GM19372 (cell line): ENCODE results near the gene KCNIP4.

ENCODE experiments used
- ATAC-seq: cut with Tn5 transposase; IDR thresholded peaks from one replicate; pipeline ENCODE4 v1.9.1; 2021; ENCODE audit warnings: mild to moderate bottlenecking, low read depth, moderate library complexity; ENCODE audit not compliant: unreplicated experiment

KCNIP4 gene

GRCh38 chr4:21517126-21517859 lies 431.3 kb downstream of the KCNIP4 start:
- no peak for ATAC-seq

GRCh38 chr4:21514022-21514694 lies 434.4 kb downstream of the KCNIP4 start:
- no peak for ATAC-seq

- no peak for ATAC-seq
Measured at GRCh38 chr4:21512353-21512752, 436.2 kb downstream of the KCNIP4 start.

- ATAC-seq: no peak
Measured at GRCh38 chr4:21507439-21507838, 441.1 kb downstream of the KCNIP4 start.

GRCh38 chr4:21490682-21491081 lies 457.9 kb downstream of the KCNIP4 start:
- no peak for ATAC-seq

GRCh38 chr4:21476757-21477156 lies 471.8 kb downstream of the KCNIP4 start:
- no peak for ATAC-seq

GRCh38 chr4:21474195-21474594 lies 474.4 kb downstream of the KCNIP4 start:
- no peak for ATAC-seq

- ATAC-seq: no peak
Measured at GRCh38 chr4:21470535-21470934, 478.0 kb downstream of the KCNIP4 start.

GRCh38 chr4:21469438-21470300 lies 478.9 kb downstream of the KCNIP4 start:
- no peak for ATAC-seq

GRCh38 chr4:21467551-21467950 lies 481.0 kb downstream of the KCNIP4 start:
- no peak for ATAC-seq

- no peak for ATAC-seq
Measured at GRCh38 chr4:21457086-21457840, 491.3 kb downstream of the KCNIP4 start.

GRCh38 chr4:21454831-21455230 lies 493.7 kb downstream of the KCNIP4 start:
- ATAC-seq: no peak

GRCh38 chr4:21454201-21454600 lies 494.4 kb downstream of the KCNIP4 start:
- ATAC-seq: no peak

GRCh38 chr4:21452931-21453330 lies 495.6 kb downstream of the KCNIP4 start:
- no peak for ATAC-seq

GRCh38 chr4:21451032-21451431 lies 497.5 kb downstream of the KCNIP4 start:
- no peak for ATAC-seq

GRCh38 chr4:21450331-21450730 lies 498.2 kb downstream of the KCNIP4 start:
- no peak for ATAC-seq

- ATAC-seq: no peak
Measured at GRCh38 chr4:21447301-21448054, 501.1 kb downstream of the KCNIP4 start.

- no peak for ATAC-seq
Measured at GRCh38 chr4:21420166-21420565, 528.4 kb downstream of the KCNIP4 start.

GRCh38 chr4:21415728-21416127 lies 532.8 kb downstream of the KCNIP4 start:
- ATAC-seq: no peak
